HepG2 (cell line): Measurements from ENCODE around the gene TIAM2. TPM values are rescaled to one million over a fixed set of nuclear protein-coding genes. Genes with fewer than 3 reads are reported as not detected.
A peak's percentile ranks its signal among the peaks of the same experiment; 100 is the strongest.

ENCODE experiments used
- HDAC2 ChIP-seq: sonication (generic); formaldehyde crosslinking; IDR thresholded peaks from 2 replicates; pipeline ENCODE4 v1.4.0; 2020; ENCODE audit warnings: missing genetic modification reagents
- HNRNPL ChIP-seq: fragments of 200-400 bp; formaldehyde crosslinking; IDR thresholded peaks from 2 replicates; pipeline ENCODE4 v1.6.1; 2017; ENCODE audit warnings: mild to moderate bottlenecking, low read depth, low read length
- IRX3 ChIP-seq: sonication (generic); formaldehyde crosslinking; IDR thresholded peaks from 2 replicates; pipeline ENCODE4 v1.8.1; 2023; ENCODE audit warnings: mild to moderate bottlenecking, low read depth, missing genetic modification reagents, borderline replicate concordance
- MYNN ChIP-seq: sonication (generic); formaldehyde crosslinking; IDR thresholded peaks from 2 replicates; pipeline ENCODE4 v1.4.0; 2020; ENCODE audit warnings: mild to moderate bottlenecking, low read depth, missing genetic modification reagents
- POLR2AphosphoS5 ChIP-seq: IDR thresholded peaks from 2 replicates; pipeline ENCODE4 v1.6.1; 2012; ENCODE audit warnings: low read depth, low read length
- ZNF562 ChIP-seq: sonication (generic); formaldehyde crosslinking; IDR thresholded peaks from 2 replicates; pipeline ENCODE4 v1.8.0; 2022; ENCODE audit warnings: missing genetic modification reagents, borderline replicate concordance
- polyA plus RNA-seq, 8 experiments: library from polyadenylated mRNA; depleted of rRNA in 3 of 8; stranded (reverse) in 7 of 8; unstranded in 1 of 8; fragments of >200 nt; fragmentation: Illumina TruSeq in 4 of 8; extraction: Trizol in 4 of 8; gene quantifications; 2 replicates each; pipeline versions ENCODE4 v1.2.1 to v1.2.3, GENCODE V29; 2011 to 2016; ENCODE audit warnings: low read depth in 4 of 8, missing spikeins in 1 of 8, mixed read lengths in 1 of 8; ENCODE audit not compliant: insufficient read depth in 1 of 8
- total RNA-seq, 5 experiments: library from RNA; depleted of rRNA; stranded (reverse); fragments of >200 nt; fragmentation: Illumina TruSeq; extraction: Trizol; gene quantifications; 2 replicates each; pipeline ENCODE4 v1.2.3, GENCODE V29; 2016; ENCODE audit warnings: low read depth in 1 of 5
- TF ChIP-seq, protein P1 (sequence below): sonication (generic); formaldehyde crosslinking; IDR thresholded peaks from 2 replicates; pipeline ENCODE4 v1.4.0; 2020; ENCODE audit warnings: mild to moderate bottlenecking, low read depth, missing genetic modification reagents
- TF ChIP-seq, protein P2 (sequence below): sonication (generic); formaldehyde crosslinking; IDR thresholded peaks from 2 replicates; pipeline ENCODE4 v1.4.0; 2020; ENCODE audit warnings: low read depth, missing genetic modification reagents

Gene TIAM2
- total and polyA plus RNA-seq, 2 of the 13 experiments (the other 11 are each of a cell fraction or from before 2014, with no cell fraction given) = 4.1 to 4.5 TPM

DNA sequence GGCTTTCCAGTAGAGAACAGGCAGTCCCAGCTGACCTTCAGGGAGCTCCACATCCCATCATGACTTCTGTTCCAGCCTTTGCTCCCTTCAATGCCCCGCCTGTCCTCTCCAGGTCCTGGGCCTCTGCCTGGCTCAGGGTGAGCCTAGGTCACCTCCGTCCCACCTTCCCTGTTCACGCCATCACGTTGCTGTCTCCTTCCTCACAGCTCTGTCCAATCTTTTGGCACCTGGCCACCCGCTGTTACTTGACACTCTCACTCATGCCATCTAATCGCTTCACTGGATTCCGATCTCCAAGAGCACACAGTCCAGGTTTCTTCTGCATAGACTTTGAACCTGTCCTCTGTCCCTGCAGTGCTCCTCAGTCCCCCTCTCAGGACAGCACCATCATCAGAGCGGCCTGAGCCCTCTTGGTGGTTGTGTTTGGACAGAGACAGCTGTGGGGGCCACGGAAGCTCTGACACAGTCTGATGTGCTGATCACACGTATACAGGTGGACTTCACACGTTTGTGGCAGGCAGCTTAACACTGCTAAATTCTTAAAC is 34.7 kb upstream of the TIAM2 start (continued):
- TF ChIP-seq, protein P1, sequence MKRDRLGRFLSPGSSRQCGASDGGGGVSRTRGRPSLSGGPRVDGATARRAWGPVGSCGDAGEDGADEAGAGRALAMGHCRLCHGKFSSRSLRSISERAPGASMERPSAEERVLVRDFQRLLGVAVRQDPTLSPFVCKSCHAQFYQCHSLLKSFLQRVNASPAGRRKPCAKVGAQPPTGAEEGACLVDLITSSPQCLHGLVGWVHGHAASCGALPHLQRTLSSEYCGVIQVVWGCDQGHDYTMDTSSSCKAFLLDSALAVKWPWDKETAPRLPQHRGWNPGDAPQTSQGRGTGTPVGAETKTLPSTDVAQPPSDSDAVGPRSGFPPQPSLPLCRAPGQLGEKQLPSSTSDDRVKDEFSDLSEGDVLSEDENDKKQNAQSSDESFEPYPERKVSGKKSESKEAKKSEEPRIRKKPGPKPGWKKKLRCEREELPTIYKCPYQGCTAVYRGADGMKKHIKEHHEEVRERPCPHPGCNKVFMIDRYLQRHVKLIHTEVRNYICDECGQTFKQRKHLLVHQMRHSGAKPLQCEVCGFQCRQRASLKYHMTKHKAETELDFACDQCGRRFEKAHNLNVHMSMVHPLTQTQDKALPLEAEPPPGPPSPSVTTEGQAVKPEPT = no peak
- no peak for TF ChIP-seq MYNN (CRISPR knock-in tag)
- TF ChIP-seq POLR2AphosphoS5 = no peak
- TF ChIP-seq, protein P2, sequence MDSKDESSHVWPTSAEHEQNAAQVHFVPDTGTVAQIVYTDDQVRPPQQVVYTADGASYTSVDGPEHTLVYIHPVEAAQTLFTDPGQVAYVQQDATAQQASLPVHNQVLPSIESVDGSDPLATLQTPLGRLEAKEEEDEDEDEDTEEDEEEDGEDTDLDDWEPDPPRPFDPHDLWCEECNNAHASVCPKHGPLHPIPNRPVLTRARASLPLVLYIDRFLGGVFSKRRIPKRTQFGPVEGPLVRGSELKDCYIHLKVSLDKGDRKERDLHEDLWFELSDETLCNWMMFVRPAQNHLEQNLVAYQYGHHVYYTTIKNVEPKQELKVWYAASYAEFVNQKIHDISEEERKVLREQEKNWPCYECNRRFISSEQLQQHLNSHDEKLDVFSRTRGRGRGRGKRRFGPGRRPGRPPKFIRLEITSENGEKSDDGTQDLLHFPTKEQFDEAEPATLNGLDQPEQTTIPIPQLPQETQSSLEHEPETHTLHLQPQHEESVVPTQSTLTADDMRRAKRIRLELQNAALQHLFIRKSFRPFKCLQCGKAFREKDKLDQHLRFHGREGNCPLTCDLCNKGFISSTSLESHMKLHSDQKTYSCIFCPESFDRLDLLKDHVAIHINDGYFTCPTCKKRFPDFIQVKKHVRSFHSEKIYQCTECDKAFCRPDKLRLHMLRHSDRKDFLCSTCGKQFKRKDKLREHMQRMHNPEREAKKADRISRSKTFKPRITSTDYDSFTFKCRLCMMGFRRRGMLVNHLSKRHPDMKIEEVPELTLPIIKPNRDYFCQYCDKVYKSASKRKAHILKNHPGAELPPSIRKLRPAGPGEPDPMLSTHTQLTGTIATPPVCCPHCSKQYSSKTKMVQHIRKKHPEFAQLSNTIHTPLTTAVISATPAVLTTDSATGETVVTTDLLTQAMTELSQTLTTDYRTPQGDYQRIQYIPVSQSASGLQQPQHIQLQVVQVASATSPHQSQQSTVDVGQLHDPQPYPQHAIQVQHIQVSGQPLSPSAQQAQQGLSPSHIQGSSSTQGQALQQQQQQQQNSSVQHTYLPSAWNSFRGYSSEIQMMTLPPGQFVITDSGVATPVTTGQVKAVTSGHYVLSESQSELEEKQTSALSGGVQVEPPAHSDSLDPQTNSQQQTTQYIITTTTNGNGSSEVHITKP = peak; percentile 87
- TF ChIP-seq ZNF562 (CRISPR knock-in tag) = no peak
- no peak; the same call in 1 of the 2 replicates for TF ChIP-seq IRX3
- no peak for TF ChIP-seq HNRNPL
- peak; percentile 87 for TF ChIP-seq HDAC2 (CRISPR knock-in tag)
